ENCODE results near the gene MRPS7.

MRPS7 gene

DNA sequence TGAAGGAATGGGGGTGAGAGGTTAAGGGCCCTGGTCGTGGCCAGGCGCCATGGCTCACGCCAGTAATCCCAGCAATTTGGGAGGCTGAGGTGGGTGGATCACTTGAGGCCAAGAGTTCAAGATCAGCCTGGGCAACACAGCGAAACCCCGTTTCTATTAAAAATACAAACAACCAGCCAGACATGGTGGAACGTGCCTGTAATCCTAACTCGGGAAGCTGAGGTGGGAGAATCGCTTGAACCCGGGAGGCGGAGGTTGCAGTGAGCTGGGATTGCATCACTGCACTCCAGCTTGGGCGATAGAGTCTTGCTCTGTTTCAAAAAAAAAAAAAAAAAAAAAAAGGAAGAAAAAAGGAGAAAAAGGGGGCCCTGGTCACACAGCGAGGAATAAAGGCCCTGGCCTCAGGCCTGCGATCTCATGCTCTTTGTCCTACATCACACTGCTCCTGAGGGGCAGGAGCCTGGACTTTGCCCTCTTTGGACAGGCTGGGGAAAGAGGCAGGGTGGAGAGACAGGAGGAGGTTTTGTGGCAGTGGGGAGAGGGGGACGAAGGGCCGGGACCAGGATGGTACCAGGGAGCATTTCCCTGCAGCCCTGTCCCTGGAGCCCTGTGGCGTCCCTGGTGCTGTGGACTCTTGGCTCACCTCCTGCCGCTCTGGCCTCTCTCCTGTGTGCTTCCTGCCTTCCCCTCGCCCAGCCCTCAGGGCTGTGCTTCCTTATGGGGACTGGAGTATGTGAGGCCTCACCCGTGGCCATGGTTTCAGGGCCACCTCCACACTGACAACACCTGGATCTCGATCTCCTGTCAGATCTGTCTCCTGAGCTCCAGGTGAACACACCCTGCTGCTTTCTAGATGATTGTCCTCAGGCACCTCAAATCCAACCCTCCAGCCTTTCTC, 47.3 kb downstream of the MRPS7 start:
- no peak for DNase-seq (ENCODE audit: low read depth)

GRCh38 chr17:75313941-75314551, 52.4 kb downstream of the MRPS7 start:
- DNase-seq (ENCODE audit: low read depth) = no peak

DNA sequence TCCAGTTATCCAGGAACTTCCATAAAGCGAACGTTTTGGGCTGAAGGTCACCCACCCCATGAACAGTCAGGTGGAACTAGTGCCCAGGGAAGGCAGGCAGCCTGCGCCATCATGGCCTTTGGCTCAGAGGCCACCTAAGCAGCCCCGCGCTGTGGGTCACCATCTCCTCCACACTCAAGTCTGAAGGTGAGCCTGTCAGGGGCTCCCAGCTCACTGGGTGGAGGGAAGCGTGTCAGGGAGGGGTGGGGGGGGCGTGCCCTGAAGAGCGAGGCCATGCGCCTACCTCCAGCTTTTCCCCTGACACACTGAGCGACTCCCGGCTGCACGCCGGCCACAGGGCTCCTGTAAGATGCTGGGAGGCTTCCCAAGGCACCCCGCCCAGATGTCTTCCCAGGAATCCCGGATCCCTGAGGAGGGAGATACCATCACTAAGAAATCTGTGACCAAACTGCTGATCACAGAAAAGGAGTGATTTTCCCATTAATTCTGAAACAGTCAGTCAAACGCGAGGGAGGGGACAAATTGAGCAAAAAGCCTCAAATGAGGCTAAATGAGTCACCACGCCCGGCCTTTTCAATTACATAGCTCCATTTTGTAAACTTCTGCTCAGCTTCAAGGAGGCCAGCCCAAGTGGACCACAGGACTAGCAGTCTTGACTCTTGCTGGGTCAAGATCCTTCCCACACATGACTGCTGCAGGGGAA, 54.0 kb downstream of the MRPS7 start:
- DNase-seq (ENCODE audit: low read depth) = no peak

Data from stimulated activated CD4-positive, alpha-beta T cell treated with anti-CD3 and anti-CD28 coated beads, Interleukin-2, amount 100 ng/mL, for 4 hours (primary cell).